CD4-positive, alpha-beta T cell treated with Interleukin-12 subunit alpha and Interleukin-12 subunit beta, for 1 hour (primary cell): ENCODE data around the gene SMARCAL1.

Experiments
- DNase-seq: peaks from one replicate; pipeline ENCODE4 v3.0.0-alpha.2; 2020

SMARCAL1 gene

DNA sequence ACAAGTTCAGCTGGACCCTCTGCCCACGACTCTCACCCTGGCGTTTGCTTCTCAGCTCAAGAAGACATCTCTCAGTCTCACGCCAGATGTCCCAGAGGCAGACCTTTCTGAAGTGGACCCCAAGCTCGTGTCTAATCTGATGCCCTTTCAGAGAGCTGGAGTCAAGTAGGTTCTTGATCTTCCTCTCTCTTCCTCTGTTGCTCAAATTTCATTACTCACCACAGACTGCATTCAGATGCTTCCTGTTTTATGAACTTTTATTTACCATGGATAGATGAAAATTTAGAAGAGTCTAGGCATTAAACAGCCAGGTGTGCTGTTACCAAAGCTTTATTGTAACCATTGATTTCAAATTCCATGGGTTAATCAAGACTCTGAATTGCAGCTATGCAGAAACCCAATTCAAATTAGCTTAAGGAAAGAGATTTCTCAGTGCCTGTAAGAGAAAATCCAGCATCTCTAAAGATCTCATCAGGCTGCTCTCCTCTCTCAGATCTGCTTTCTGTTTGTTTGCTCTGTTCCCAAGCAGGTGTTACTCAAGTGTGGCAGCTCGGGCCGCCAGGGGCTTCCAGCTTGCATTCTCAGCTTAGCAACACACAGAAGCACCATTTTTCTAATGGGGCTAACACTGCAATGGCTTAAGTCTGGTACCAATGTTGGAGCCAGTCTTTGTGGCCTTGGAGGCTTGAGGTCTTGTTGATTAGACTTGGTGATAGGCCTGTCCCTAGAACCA is 16.5 kb downstream of the SMARCAL1 start:
- no peak for DNase-seq

DNA sequence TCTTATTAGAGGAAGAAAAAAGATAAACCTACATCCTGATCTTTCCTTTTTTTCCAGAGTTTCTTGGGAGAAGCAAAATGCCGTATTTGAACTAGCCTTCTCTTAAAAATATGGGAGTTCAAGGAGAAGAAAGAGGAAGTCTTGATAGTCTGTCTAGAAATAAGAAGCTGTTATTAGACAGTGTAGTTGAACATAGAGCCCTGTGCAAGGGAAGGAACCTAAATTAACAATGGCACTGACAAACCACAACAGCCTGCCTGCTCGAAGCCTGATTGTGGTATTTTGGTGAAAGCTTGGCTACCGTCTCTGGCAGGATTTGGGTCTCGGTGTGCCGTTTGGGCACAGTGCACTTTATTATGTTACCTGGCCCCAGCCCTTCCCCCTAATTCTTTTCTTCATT is 17.1 kb downstream of the SMARCAL1 start:
- DNase-seq, result no peak

DNA sequence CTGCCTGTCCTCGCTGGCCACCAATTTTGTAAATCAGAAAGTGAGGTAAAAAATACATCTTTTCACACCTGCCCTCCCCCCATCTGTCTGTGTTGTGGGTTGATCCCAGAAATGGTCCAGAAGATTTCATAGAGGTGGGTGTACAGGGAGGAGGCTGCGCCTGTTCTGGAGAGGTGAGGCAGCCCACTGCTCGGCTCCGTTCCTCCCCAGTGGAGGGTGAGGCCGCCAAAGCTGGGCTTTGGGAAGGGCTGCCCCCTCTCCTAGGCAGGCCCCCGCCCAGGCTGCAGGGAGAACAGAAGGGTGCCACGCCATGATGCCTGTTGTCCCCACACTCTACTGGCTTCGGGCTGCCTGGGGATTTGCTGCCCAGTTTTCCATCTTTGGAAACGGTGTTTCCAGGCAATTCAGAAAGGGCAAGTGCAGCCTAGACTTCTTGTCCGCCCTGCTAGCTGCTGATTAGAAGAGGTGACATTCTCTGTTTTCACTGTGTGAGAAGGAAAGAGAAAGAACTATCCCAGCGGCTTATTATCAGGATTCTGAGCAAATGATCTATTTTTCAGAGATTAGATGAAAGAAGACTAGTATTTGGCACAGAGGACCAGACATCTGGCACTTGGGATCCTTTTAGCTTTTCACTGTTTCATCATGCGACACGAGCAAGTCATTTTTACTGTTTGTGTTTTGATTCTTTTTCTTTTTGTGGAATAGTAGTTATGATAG is 18.7 kb downstream of the SMARCAL1 start:
- no peak for DNase-seq

DNA sequence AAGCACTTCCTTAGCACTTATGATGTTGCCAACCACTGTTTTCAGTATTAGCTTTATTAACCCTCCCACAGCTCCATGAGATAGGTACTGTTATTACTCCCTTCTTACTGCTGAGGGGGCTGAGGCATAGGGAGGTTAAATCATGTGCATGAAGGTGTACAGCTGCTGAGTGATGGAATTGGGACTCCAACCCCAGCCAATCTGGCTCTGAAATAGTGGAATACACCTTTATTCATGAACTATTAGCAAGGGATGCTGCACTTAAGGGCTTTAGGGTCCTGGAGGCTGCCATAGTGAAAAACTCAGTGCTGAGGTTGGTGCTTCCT is 19.2 kb downstream of the SMARCAL1 start:
- no peak for DNase-seq

DNA sequence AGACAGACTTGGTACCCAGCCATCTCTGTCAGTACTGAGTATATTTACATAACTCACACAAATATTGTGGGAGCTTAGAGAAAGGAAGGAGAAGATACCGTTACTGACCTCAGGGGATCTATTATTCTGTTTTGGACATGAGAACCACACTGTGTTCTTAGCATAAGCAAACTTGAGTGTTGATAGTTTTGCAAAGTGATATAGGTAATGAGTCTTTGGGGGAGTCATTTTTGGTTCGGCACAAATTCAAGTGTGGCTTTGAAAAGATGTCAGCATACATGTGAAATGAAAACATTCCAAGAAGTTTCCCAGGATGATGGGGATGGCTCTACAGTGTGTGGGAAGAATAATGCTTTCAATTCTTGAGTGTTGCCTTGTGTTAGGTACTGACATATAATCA is 24.1 kb downstream of the SMARCAL1 start:
- DNase-seq, result no peak

DNA sequence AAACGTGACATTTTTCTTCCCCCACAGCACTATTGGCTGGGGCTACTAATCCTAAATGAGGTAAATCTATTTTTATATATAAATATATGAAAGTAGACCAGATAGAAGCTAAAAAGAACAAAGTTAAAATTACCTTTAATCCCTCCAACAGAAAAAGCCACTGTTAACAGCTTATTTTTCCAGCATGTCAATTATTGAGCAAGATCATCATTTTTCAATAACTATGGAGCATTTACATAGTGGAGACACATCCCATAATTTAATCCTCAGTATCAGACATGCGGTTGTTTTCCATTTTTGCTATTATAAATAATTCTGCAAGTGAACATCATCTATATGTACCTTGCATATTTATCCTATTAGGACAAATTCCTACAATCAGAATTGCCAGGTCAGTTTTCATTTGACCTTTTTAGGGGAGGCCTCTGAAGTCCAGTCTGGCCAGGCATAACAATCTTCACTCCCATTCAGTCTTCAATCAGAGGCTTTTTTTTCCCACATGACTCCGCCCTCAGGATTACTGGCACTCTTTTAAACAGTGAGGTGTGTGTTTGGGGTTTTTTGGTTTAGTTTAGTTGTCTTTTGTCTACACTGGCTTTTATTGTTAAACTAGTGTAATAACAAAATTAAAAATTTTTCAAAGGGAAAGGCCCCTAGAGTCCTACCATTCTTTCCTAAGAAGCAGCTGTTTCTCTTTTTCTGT is 29.2 kb downstream of the SMARCAL1 start:
- DNase-seq, result no peak

DNA sequence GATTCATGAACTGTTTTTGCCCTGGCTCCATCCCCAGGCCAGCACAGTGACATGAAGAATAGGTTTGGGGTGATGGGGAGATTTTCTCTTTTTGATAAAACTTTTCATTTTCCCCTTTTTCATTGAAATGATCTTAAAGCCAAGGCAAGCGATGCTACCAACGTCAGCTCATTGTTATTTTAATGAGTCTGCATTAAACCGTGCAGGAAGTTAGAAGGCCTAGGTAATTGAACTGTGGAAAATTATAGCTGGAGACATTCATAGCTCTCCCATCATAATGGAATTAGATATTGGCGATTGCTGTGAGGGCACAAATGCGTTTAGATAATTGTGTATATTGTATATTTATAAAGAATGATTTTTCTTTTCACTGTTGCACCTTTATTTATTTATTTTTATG is 33.2 kb downstream of the SMARCAL1 start:
- no peak for DNase-seq

DNA sequence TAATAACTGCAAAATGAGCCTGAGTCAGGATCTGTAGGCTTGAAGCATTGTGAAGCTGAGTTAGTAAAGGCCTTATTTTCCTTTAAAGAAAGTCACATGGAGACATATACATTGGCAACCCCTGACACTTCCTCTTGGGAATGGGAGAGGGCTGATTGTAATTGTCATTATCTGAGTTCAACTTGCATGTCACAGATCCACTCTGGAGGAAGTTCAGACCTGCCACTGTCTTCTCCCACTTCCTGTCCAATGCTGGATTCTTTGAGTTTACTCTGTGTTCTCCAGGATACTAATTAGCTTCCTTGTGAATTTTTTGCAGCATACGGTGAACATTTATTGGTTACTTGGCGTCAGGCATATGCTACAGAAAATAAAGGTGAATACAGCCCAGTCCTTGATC is 34.1 kb downstream of the SMARCAL1 start:
- DNase-seq, result no peak

DNA sequence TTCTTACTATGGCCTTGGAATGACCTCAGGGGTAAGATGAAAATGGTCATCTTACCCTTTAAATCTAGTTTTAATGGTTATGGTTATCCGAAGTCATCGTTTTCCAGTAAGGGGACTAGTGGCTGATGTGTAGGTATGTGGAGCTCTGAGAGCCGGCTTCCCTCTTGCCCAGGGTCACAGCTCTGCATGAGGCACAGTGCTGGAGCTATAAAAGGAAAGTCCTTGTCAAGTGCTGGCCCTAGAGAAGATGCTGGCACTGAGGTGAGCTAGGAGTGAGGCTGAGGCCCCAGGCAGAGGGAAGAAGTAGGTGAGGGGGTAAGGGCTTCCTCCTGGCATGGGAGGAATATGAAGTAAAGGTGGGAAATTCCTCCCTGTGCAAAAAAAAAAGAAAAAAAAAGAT is 35.0 kb downstream of the SMARCAL1 start:
- DNase-seq, result no peak

DNA sequence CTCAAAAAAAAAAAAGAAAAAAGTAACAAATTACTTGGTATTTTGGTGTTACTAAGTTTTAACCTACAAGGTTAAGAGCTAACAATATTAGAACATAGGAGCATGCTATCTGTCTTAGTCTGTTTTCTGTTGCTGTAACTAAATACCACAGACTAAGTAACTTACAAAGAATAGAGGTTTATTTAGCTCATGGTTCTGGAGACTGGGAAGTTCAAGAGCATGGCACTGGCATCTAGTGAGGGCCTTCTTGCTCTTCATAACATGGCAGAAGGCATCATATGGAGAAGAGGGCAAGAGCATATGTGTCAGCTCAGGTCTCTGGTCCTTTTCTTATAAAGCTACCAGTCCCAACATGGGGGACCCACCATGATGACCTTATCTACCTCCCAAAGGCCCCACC is 36.5 kb downstream of the SMARCAL1 start:
- DNase-seq, result no peak

DNA sequence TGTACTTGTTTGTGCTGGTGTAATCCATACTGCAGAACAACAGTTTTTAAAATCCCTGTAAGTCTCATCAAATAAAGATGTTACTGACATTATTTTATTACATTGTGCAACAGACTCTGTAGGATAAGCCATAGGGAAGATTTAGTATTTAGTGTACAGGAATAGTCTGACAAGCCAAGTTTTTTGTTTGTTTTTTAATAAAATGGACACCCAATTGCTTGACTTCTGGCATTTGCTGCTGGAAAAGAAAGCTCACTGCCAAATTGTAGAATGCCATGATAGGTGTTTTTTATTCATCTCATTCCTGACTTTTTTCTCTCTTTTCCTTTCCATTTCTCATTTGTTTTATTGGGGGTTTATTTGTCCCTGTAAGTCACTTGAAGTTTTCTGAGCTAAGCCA is 38.1 kb downstream of the SMARCAL1 start:
- DNase-seq, result no peak

DNA sequence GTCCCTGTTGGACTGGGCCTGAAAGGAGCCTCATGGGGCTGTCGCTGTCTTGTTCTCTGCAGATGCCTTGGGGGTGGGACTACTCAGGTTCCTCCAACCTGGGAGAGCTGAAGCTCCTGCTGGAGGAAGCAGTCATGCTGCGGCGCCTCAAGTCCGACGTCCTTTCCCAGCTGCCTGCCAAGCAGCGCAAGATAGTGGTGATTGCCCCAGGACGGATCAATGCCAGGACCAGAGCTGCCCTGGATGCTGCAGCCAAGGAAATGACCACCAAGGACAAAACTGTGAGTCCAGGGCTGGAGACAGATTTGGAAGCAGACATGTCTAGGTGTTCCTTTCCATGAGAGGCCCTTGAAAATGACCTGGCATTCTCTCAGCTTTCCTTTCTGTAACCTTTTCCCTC is 38.5 kb downstream of the SMARCAL1 start:
- DNase-seq, result no peak

DNA sequence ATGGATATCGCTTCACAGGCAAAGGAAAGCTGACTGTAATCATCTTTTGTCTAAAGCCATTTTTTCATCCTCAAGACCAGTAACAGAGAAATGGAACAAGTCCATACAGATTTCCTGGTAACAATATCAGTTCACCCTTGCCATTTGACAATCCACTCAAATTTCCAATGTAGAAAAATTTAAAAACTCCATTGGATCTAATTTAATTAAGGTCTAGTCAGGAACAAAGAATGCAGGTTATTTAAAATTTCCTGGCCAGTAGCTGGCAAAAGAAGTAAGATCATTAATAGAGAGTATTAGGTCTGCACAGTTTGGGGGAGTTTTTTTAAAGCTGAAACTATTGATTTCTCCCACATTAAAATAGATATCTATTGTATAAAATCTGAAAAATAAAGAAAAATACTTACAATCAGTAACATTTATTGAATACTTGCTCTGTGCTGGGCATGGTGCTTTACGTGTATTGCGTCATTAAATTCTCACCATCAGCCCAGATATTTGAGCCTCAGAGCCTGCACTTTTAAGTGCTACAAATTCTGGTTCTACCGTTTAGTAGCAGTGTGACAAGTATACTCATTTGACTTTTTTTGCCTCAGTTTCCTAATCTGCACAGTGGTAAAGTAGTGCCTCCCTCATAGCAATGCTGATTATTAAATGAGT is 41.8 kb downstream of the SMARCAL1 start:
- DNase-seq, result no peak

DNA sequence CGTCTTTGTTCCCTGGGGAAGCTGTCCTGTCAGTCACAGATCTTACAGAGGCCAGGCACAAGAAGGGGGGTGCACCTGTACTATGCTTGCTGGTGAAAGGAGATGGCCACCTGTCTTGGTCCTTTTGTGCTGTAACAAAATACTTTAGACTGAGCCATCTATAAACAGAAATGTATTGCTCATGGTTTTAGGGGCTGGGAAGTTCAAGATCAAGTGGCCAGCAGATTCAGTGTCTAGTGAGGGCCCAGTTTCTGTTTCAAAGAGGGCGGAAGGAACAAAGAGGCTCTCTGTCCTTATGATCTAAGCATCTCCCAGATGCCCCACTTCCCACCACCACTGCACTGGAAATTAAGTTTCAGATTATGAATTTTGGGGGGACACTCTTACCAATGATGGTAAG is 50.9 kb downstream of the SMARCAL1 start:
- DNase-seq, result no peak

DNA sequence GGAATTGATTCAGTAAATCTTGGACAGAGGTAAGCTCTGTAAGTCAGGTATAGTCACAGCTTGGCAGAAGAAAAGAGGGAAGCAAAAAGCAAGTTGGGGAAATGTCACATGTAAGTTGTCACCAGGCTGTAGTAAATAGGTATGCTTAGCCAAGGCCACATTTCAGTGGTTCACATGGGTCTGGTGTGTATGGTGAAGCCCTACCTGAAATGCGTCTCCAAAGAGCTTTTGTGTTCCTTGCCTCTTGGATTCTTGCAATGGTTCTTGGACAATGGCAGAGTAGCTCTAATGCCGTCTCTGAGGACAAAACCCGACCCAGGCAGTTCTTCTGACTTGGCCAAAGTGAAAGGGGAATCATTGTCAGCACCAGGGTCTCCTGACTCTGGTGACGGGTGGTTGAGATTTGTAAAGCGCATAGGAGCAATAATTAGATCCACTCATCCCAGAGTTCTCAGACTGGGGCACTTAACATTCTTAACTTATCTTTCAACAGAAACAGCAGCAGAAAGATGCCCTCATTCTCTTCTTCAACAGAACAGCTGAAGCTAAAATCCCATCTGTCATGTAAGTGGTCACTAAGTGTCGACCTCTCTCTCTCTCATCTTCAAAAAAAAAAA is 51.9 kb downstream of the SMARCAL1 start:
- DNase-seq, result no peak

DNA sequence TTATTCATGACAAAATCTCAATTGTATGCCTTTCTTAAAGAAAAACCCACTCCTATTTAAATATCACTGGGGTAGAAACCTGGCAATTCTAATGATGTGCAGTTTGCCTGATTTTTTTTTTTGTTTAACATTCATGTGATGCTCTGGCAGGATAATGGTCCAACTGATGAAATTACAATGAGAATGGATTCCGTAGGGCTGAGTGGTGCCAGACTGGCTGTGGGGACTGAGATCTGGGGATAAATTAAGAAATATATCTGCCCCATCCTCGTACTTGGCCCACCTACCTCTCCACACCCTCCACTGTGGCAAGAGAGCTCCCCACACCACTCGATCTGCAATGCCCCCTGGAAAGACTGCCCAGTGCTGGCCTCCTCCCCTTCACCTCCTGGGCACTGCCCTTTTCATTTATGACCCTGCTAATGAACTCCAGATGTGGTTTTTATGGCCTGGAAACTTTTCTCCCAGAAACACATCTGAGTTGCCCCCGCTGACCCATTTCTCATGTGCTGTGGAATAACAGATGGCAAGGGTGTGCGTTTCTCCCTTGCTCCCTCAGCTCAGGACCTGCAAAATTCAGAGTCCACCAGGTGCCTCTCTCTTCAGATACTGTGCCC is 53.4 kb downstream of the SMARCAL1 start:
- DNase-seq, result no peak

DNA sequence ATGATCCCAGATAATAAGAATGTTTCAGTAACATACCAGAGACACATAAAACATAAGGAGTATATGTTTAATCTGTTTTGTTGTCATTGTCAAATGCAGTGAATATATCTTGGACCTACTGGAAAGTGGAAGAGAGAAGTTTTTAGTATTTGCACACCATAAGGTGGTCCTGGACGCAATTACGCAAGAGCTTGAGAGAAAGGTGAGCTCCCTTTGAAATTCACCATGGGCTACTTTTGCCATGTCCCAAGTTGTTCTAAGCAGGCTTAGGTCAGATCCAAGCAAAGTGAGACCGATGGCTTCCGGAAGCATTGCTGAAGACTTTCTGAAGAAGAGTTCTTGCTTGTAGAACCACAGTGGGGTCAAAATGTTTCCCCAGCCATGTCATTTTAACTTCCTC is 55.6 kb downstream of the SMARCAL1 start:
- no peak for DNase-seq

DNA sequence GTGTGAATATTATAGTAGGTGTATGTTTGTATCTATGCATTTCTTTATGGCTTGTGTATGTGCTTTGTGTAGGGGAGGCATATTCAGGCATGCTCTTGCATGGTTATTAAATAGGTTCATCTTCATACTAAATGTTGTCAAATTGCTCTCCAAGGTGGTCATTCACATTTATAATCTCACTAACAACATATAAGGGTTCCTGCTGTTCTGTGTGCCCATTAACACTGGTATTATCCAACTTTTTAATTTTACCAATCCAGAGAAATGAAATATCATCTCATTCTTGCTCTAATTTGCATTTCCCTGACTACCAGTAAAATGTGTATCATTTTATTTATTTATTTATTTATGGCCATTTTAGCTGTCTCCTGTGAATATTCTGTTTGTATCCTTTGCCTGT is 57.4 kb downstream of the SMARCAL1 start:
- DNase-seq, result no peak

DNA sequence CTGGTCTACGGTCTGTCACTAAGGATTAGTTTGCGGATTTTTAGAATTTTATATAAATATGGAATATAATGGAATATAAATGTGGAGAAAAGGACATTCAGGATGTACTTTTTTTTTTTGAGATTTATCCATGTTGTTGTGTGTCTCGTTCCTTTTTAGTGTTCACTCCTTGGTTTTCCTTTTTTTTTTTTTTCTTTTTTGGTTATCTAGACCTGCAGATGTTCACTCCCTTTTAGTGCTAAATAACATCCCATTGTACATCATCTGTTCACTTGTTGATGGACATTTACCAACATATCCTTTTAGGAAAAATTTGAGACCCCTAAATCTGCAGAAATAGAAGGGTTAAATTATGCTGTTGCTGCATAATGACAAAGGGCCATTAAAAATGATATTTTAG is 60.9 kb downstream of the SMARCAL1 start:
- no peak for DNase-seq

DNA sequence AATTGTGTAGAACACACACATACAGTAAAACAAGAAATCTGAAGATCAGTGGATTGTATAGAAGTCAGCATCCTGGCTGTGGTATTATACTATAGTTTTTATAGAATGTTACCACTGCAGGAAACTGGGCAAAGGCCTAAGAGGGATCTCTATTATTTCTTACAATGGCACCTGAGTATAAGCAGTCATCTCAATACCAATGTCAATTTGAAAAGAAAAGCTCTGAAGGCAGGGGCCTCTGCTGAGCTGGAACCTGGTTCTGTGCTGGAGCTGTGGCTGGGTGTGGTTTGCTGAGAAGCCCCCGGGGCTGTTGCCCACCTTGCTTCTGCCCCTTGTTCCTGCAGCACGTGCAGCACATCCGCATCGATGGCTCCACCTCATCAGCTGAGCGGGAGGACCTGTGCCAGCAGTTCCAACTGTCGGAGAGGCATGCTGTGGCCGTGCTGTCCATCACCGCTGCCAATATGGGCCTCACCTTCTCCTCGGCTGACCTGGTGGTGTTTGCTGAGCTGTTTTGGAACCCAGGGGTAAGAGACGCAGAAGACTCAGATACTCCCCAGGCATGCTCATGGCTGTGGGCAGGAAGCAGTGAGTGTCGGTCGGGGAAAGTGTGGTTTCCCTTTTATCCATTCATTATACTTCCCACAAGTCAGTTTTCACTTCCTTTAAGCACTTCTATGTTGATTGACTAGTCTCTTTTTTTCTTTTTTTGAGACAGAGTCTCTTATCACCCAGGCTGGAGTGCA is 62.8 kb downstream of the SMARCAL1 start:
- DNase-seq, result no peak

DNA sequence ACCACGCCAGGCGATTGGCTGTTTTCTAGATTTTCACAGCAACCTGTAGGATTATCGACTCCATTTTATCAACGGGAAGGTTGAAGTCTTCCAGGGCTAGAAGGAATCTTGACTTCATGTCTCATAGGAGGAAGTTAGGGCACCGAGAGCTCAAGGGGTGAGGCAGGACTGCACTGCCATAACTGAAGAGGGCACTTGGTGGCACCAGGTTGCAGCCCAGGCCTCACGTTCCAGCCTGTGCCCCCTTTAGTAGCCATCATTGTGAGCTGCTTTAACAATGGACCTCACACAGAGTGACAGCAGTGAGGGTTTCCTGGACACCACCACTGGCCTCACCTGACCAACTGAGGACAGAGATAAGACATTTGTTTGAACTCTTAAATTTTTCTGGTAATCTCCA is 63.5 kb downstream of the SMARCAL1 start:
- DNase-seq, result no peak
